GM04504 (cell line): ENCODE measurements around the gene CCDC70.
"Not testable (repeated sequence)": the region's sequence is repeated elsewhere in the genome, so short reads cannot be mapped to it uniquely, and the experiment has no call there.

Source experiments
- DNase-seq: peaks from one replicate; pipeline ENCODE4 v3.0.0-alpha.2; 2012; ENCODE audit warnings: low read depth

Gene CCDC70

GRCh38 chr13:51861723-51862300, at the start of gene CCDC70:
Gene CCDC70, plus strand, starts transcription at chr13:51861969. Its CDS starts 3,443 bp downstream, at chr13:51865412.
- DNase-seq: no peak

GRCh38 chr13:51814071-51814470, 47.7 kb upstream of the CCDC70 start:
- DNase-seq: no peak

GRCh38 chr13:51814825-51815650, 46.7 kb upstream of the CCDC70 start:
- DNase-seq: no peak

- DNase-seq: no peak
Measured at GRCh38 chr13:51815848-51816247, 45.9 kb upstream of the CCDC70 start.

- DNase-seq: no peak
Measured at GRCh38 chr13:51816604-51817249, 45.0 kb upstream of the CCDC70 start.

GRCh38 chr13:51817717-51818116, 44.1 kb upstream of the CCDC70 start:
- no peak for DNase-seq

- DNase-seq: no peak
Measured at GRCh38 chr13:51818276-51818675, 43.5 kb upstream of the CCDC70 start.

- DNase-seq: no peak
Measured at GRCh38 chr13:51818781-51819511, 42.8 kb upstream of the CCDC70 start.

- no peak for DNase-seq
Measured at GRCh38 chr13:51819544-51819943, 42.2 kb upstream of the CCDC70 start.

GRCh38 chr13:51820016-51820597, 41.7 kb upstream of the CCDC70 start:
- no peak for DNase-seq

GRCh38 chr13:51821606-51822005, 40.2 kb upstream of the CCDC70 start:
- DNase-seq: no peak

GRCh38 chr13:51822106-51822815, 39.5 kb upstream of the CCDC70 start:
- DNase-seq: no peak

GRCh38 chr13:51823359-51823758, 38.4 kb upstream of the CCDC70 start:
- no peak for DNase-seq

- DNase-seq: no peak
Measured at GRCh38 chr13:51823863-51824262, 37.9 kb upstream of the CCDC70 start.

- not testable (repeated sequence) for DNase-seq
Measured at GRCh38 chr13:51824712-51825111, 37.1 kb upstream of the CCDC70 start.

GRCh38 chr13:51825165-51825592, 36.6 kb upstream of the CCDC70 start:
- no peak for DNase-seq

GRCh38 chr13:51825681-51826254, 36.0 kb upstream of the CCDC70 start:
- no peak for DNase-seq

GRCh38 chr13:51826606-51827005, 35.2 kb upstream of the CCDC70 start:
- DNase-seq: no peak

- no peak for DNase-seq
Measured at GRCh38 chr13:51827254-51827653, 34.5 kb upstream of the CCDC70 start.

GRCh38 chr13:51828730-51829567, 32.8 kb upstream of the CCDC70 start:
- no peak for DNase-seq
